ENCODE data around the gene NLRP1.

NLRP1 gene

GRCh38 chr17:5468075-5468473 lies 116.2 kb downstream of the NLRP1 start:
- DNase-seq (ENCODE audit: low read depth), result no peak
- TF ChIP-seq CTCF (IDR thresholded peaks at IDR 0.05; ENCODE audit: control insufficient read depth, extremely low read depth, insufficient read depth), result no peak
- peak overlapping the region; percentile 96 for H3K4me3 ChIP-seq (ENCODE audit: low read depth, low read length)

GRCh38 chr17:5467416-5467815 lies 116.9 kb downstream of the NLRP1 start:
- DNase-seq (ENCODE audit: low read depth), result no peak
- TF ChIP-seq CTCF (IDR thresholded peaks at IDR 0.05; ENCODE audit: control insufficient read depth, extremely low read depth, insufficient read depth), result no peak
- peak overlapping the region; percentile 96 for H3K4me3 ChIP-seq (ENCODE audit: low read depth, low read length)

GRCh38 chr17:5466295-5466694 lies 118.0 kb downstream of the NLRP1 start:
- no peak overlapping the region; the same call in 1 of the 2 replicates for H3K4me3 ChIP-seq (ENCODE audit: low read depth, low read length)
- TF ChIP-seq CTCF (IDR thresholded peaks at IDR 0.05; ENCODE audit: control insufficient read depth, extremely low read depth, insufficient read depth), result no peak
- no peak for DNase-seq (ENCODE audit: low read depth)

DNA sequence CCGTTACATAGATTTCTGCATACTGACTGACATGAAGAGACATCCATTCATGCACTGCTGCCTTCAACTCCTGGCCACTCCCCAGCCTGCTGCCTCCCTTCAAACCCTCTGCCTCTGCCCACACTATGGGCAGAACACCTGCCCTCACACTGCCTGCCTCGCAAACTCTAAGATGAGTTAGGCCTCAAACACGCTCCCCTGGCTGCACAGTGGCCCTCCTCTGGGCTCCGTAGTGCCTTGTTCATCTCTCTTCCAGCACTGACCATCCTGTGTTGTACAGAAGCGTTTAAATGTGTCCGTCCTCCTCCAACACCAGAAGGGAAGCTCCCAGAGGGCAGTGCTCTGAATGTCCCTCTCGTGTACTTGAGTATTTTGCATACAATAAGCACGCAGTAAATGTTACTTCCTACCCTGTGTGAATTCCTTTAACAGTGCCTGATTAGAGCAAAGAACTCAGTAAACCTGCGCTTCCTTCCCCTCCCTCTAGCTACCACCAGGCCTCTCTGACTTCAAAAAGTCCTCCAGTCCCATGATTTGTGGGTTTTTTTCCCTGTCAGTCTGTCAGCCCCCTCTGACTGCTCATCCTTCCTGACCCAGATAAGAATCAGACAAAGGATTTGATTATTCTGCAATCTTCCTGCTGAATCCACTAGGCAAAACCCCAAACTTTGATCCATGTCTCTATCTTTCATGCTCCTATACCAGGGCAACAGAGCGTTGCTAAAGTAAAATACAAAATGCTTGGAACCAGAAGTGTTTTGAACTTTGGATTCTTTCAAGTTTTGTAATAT lies 119.4 kb downstream of the NLRP1 start:
- no peak for TF ChIP-seq CTCF (IDR thresholded peaks at IDR 0.05; ENCODE audit: control insufficient read depth, extremely low read depth, insufficient read depth)
- no peak for DNase-seq (ENCODE audit: low read depth)
- H3K4me3 ChIP-seq (ENCODE audit: low read depth, low read length), result no peak overlapping the region
